Testis (tissue), 2 donors: Measurements from ENCODE around the gene CAV3.

ENCODE experiments used
- POLR2A ChIP-seq: fragments of 450-650 bp; IDR thresholded peaks from one replicate; pipeline ENCODE4 v1.6.1; 2017; ENCODE audit warnings: antibody characterized with exemption, mild to moderate bottlenecking, moderate library complexity
- TF ChIP-seq, protein P1 (sequence below), 3 experiments: fragments of 450-650 bp in 2 of 3; fragments of 200-600 bp in 1 of 3; sonication (generic) in 1 of 3; IDR thresholded peaks; one replicate each; pipeline ENCODE4 v1.5.1; 2016 to 2019; ENCODE audit warnings: antibody characterized with exemption in 3 of 3, mild to moderate bottlenecking in 2 of 3, moderate library complexity in 1 of 3

- TF ChIP-seq POLR2A = no peak
- TF ChIP-seq, protein P1, sequence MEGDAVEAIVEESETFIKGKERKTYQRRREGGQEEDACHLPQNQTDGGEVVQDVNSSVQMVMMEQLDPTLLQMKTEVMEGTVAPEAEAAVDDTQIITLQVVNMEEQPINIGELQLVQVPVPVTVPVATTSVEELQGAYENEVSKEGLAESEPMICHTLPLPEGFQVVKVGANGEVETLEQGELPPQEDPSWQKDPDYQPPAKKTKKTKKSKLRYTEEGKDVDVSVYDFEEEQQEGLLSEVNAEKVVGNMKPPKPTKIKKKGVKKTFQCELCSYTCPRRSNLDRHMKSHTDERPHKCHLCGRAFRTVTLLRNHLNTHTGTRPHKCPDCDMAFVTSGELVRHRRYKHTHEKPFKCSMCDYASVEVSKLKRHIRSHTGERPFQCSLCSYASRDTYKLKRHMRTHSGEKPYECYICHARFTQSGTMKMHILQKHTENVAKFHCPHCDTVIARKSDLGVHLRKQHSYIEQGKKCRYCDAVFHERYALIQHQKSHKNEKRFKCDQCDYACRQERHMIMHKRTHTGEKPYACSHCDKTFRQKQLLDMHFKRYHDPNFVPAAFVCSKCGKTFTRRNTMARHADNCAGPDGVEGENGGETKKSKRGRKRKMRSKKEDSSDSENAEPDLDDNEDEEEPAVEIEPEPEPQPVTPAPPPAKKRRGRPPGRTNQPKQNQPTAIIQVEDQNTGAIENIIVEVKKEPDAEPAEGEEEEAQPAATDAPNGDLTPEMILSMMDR (IDR thresholded peaks at IDR 0.05) = no peak
These were observed 26.9 kb downstream of the CAV3 start for GRCh38 chr3:8760506-8760905.
